HEK293 (cell line): Measurements from ENCODE around the gene PRF1.

Experiments
- BCL11B ChIP-seq: fragments of 450-650 bp; formaldehyde crosslinking; IDR thresholded peaks from 2 replicates; pipeline ENCODE4 v1.5.1; 2016; ENCODE audit warnings: low read depth, missing biosample characterization, missing genetic modification characterization
- CTCF ChIP-seq: fragments of 450-650 bp; formaldehyde crosslinking; IDR thresholded peaks from 2 replicates; pipeline ENCODE4 v1.5.1; 2016; ENCODE audit warnings: missing biosample characterization, missing genetic modification characterization
- REPIN1 ChIP-seq: fragments of 450-650 bp; formaldehyde crosslinking; IDR thresholded peaks from 2 replicates; pipeline ENCODE4 v1.5.1; 2017; ENCODE audit warnings: missing biosample characterization, missing genetic modification characterization, low read depth
- TCF7L2 ChIP-seq: IDR thresholded peaks from 2 replicates; pipeline ENCODE4 v1.6.1; 2011; ENCODE audit warnings: low read depth, mild to moderate bottlenecking, inconsistent platforms, low read length, moderate library complexity, borderline replicate concordance
- ZNF274 ChIP-seq, 2 experiments: fragments of 200-500 bp in 1 of 2; fragments of 450-650 bp in 1 of 2; sonication (Bioruptor generic) in 1 of 2; formaldehyde crosslinking in 1 of 2; IDR thresholded peaks; 2 replicates each; pipeline versions ENCODE4 v1.5.1 to v1.6.1; 2014 to 2016; ENCODE audit warnings: borderline replicate concordance in 1 of 2, inconsistent platforms in 1 of 2, low read length in 1 of 2, missing biosample characterization in 1 of 2, missing genetic modification characterization in 1 of 2
- ZNF600 ChIP-seq: fragments of 450-650 bp; formaldehyde crosslinking; IDR thresholded peaks from 2 replicates; pipeline ENCODE4 v1.5.1; 2016; ENCODE audit warnings: missing biosample characterization, missing genetic modification characterization

GRCh38 chr10:70586348-70586930 is 16.1 kb downstream of the PRF1 start:
- TF ChIP-seq TCF7L2 (no peak), CTCF (tag by site-specific recombination) (no peak), REPIN1 (tag by site-specific recombination) (no peak), BCL11B (no peak), ZNF274 (IDR thresholded peaks at IDR 0.05; ENCODE audit: low read length) (no peak), ZNF274 (tag by site-specific recombination; IDR thresholded peaks at IDR 0.05; ENCODE audit: borderline replicate concordance) (no peak), ZNF600 (no peak)
